ENCODE data around the gene CATSPERZ. TPM values are rescaled to one million over a fixed set of nuclear protein-coding genes. Genes with fewer than 3 reads are reported as not detected.

The CATSPERZ gene
- total RNA-seq, 4 donors from 2014 or later: 20.9 TPM; not detected in 3

- H3K9me3 ChIP-seq: no peaks in the 10 kb centered on the region
- TF ChIP-seq CTCF (IDR thresholded peaks at IDR 0.05) (peak in 4 of 5 experiments; percentile 7 to 42 (median 14)), POLR2AphosphoS5 (IDR thresholded peaks at IDR 0.05) (no peak), POLR2A (IDR thresholded peaks at IDR 0.05) (no peak), EP300 (IDR thresholded peaks at IDR 0.05; ENCODE audit: low read depth) (no peak)
- peak overlapping the region; percentile 95 to 99 (median 96) for H3K27ac ChIP-seq
- peak; percentile 69 for DNase-seq
- no peaks in the 10 kb centered on the region for H3K27me3 ChIP-seq
- H3K4me3 ChIP-seq: peak overlapping the region; percentile 51 to 72 (median 62)
- in situ Hi-C loops (cut with MboI; ENCODE audit: low pct_ligation_motif_present in 1 of 4, low pct_unique_long_range_greater_than_20kb in 1 of 4, low sequenced_read_pairs in 3 of 4) (no loop called here), intact Hi-C loops (cut with DNase I; ENCODE audit: low total_unique reads) (no loop called here)
- peaks cover 4 to 59% (median 37%) of the 10 kb centered on the region in 4 donors for H3K4me1 ChIP-seq
- WGBS, 2 donors (ENCODE audit: low coverage in 1 of 2): 4 to 5% methylated on average over 6 to 31 of the region's 32 CpGs
- H3K36me3 ChIP-seq: peaks cover 0 to 11% (median 3%) of the 10 kb centered on the region in 4 donors
Observed at GRCh38 chr11:64316672-64317324, 16.6 kb downstream of the CATSPERZ start.

GRCh38 chr11:64317325-64317960 is 17.3 kb downstream of the CATSPERZ start, which contains the start of gene TRMT112:
TRMT112 (minus strand) TSS chr11:64317559; CDS start chr11:64317526, 33 bp downstream.
- Histone ChIP-seq H3K27ac (peak within 1 kb of the TSS; percentile 95 to 99 (median 96)), H3K27me3 (no peaks in the 10 kb centered on the region), H3K4me3 (peak within 1 kb of the TSS; percentile 51 to 91 (median 72)), H3K4me1 (peaks cover 4 to 61% (median 42%) of the 10 kb centered on the region in 4 donors), H3K36me3 (peaks cover 0 to 11% (median 3%) of the 10 kb centered on the region in 4 donors), H3K9me3 (no peaks in the 10 kb centered on the region)
- intact Hi-C loops (cut with DNase I; ENCODE audit: low total_unique reads) (no loop called here), in situ Hi-C loops (cut with MboI; ENCODE audit: low pct_ligation_motif_present in 1 of 4, low pct_unique_long_range_greater_than_20kb in 1 of 4, low sequenced_read_pairs in 3 of 4) (no loop called here)
- DNase-seq: peak; percentile 96
- 0% methylated on average over 43 of the region's 43 CpGs; no CpG with 5 or more reads in 1 of the 2 donors for WGBS, 2 donors (ENCODE audit: low coverage in 1 of 2)
- TF ChIP-seq POLR2AphosphoS5 (IDR thresholded peaks at IDR 0.05): peak; percentile 86 to 94 (median 91)
- TF ChIP-seq CTCF (IDR thresholded peaks at IDR 0.05): no peak
- peak; percentile 85 for TF ChIP-seq POLR2A (IDR thresholded peaks at IDR 0.05)
- peak; percentile 20 for TF ChIP-seq EP300 (IDR thresholded peaks at IDR 0.05; ENCODE audit: low read depth)

GRCh38 chr11:64317961-64318765 is 18.0 kb downstream of the CATSPERZ start, which contains the start of gene PRDX5:
PRDX5 (plus strand) TSS chr11:64318121; CDS start chr11:64318216, 95 bp downstream.
- intact Hi-C loops (cut with DNase I; ENCODE audit: low total_unique reads) (no loop called here), in situ Hi-C loops (cut with MboI; ENCODE audit: low pct_ligation_motif_present in 1 of 4, low pct_unique_long_range_greater_than_20kb in 1 of 4, low sequenced_read_pairs in 3 of 4) (no loop called here)
- peaks cover 4 to 55% (median 43%) of the 10 kb centered on the region in 4 donors for H3K4me1 ChIP-seq
- peaks cover 0 to 11% (median 3%) of the 10 kb centered on the region in 4 donors for H3K36me3 ChIP-seq
- 0% methylated on average over 6 to 47 of the region's 61 CpGs for WGBS, 2 donors (ENCODE audit: low coverage in 1 of 2)
- no peaks in the 10 kb centered on the region for H3K27me3 ChIP-seq
- H3K9me3 ChIP-seq: no peaks in the 10 kb centered on the region
- TF ChIP-seq EP300 (IDR thresholded peaks at IDR 0.05; ENCODE audit: low read depth) (no peak), POLR2AphosphoS5 (IDR thresholded peaks at IDR 0.05) (peak; percentile 96), POLR2A (IDR thresholded peaks at IDR 0.05) (peak; percentile 96), CTCF (IDR thresholded peaks at IDR 0.05) (peak in 4 of 5 experiments; percentile 19 to 73 (median 34))
- peak within 1 kb of the TSS; percentile 95 to 99 (median 96) for H3K27ac ChIP-seq
- H3K4me3 ChIP-seq: peak within 1 kb of the TSS; percentile 51 to 91 (median 72)
- peak; percentile 97 for DNase-seq

All from transverse colon (tissue), 4 donors.